GM18907 (cell line): ENCODE measurements around the gene SLC44A5.
"Not testable (repeated sequence)": the region's sequence is repeated elsewhere in the genome, so short reads cannot be mapped to it uniquely, and the experiment has no call there.

Source experiments
- ATAC-seq: cut with Tn5 transposase; IDR thresholded peaks from one replicate; pipeline ENCODE4 v1.9.1; 2021; ENCODE audit warnings: mild to moderate bottlenecking, moderate library complexity; ENCODE audit not compliant: unreplicated experiment

Gene SLC44A5

GRCh38 chr1:75375476-75376447, 235.2 kb downstream of the SLC44A5 start:
- not testable (repeated sequence) for ATAC-seq

- ATAC-seq = no peak
Measured at GRCh38 chr1:75373542-75374159, 237.3 kb downstream of the SLC44A5 start.

- ATAC-seq = no peak
Measured at GRCh38 chr1:75366595-75366994, 244.3 kb downstream of the SLC44A5 start.

DNA sequence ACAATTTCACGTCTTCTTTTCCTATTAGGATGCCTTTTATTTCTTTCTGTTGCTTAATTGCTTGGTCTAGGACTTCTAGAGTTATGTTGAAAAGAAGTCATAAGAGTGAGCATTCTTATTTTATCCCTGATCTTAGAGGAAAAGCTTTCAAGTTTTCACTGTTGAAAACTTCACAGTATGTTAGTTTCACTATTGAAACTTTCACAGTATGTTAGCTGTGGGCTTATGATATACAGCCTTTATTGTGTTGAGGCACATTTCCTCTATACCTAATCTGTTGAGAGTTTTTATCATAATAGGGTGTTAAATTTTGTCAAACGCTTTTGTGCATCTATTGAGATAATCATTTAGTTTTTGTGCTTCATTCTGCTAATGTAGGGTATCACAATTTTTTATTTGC, 249.7 kb downstream of the SLC44A5 start:
- ATAC-seq = no peak

DNA sequence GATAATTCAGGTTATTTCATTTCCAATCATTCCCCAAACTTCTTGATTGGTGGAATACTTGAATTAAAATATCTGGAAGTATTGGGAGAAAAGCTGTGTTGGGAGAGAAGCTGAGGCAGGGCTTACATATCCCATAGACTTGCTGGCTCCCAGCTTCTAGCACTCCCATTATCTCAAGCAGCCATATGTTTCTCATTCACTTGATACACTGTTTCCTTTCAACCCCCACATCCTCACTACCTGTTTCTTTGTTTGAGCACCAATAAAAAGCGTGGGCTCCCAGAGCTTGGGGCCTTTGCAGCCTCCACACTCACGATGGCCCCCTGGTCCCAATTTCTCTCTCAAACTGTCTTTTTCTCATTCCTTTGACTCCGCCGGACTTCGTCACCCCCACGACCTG, 256.6 kb downstream of the SLC44A5 start:
- ATAC-seq = not testable (repeated sequence)

GRCh38 chr1:75353051-75353450, 257.9 kb downstream of the SLC44A5 start:
- no peak for ATAC-seq

GRCh38 chr1:75345538-75346292, 265.2 kb downstream of the SLC44A5 start:
- no peak for ATAC-seq

DNA sequence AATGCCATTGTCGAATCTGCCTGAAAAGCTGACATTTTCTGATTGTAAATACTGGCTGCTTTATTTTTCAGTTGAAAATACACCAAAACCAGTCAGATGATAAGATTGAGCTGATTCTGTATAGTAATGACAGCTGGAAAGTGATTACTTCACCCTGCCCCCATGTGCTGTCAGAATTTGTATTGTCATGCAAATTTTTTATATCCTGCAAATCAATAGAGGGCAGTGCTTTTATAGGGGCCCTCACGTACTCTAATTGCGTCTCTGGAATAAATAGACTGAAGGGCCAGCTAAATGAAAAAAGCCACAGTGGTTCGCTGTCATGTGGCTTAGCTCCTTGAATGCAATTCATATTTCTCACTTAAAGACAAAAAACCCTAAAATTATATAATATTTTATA, 268.1 kb downstream of the SLC44A5 start:
- no peak for ATAC-seq

- peak; percentile 70 for ATAC-seq
Measured at GRCh38 chr1:75341537-75341936, 269.4 kb downstream of the SLC44A5 start.

DNA sequence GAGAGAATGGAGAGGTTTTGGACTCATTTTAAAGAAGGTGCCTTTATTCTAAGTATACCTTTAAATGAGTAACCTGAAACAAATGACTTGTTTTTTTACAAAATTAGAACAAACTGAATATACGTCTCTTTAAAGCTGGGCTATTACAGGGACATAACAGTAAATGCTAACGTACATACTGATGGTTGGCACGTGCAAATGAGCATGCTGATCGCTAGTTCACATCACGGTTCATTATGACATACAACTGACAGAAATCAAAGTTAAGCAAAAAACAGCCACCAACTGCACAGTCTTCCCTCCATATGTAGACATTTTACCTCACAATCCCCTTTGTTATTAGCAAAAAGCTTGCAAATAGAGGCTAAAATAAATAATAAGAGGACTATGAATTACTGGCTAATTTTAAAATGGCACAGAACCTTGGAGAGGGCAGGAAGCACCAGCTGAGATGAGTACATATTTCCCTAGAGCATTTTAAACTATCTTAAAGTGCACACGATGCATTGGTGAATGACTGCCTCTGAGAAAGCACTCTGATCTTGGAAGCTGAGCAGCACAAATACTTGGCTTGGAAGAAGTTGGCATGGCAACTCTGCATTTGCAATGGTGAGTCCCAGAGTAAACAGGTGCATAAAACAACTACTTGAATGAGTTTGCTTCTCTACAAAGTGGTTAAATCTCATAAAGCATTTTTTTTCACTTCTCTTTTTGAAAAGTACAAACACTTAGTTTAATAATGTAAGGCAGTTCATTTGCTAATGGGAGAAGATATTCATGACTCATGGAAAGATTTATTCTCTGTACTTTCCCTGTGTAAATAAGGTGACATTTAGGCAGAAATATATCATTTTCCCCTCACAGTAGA, 272.1 kb downstream of the SLC44A5 start:
- peak; percentile 96 for ATAC-seq

GRCh38 chr1:75334876-75335389, 276.0 kb downstream of the SLC44A5 start:
- no peak for ATAC-seq

GRCh38 chr1:75330624-75331023, 280.3 kb downstream of the SLC44A5 start:
- no peak for ATAC-seq

- no peak for ATAC-seq
Measured at GRCh38 chr1:75328691-75329090, 282.2 kb downstream of the SLC44A5 start.

- ATAC-seq = no peak
Measured at GRCh38 chr1:75327395-75327794, 283.5 kb downstream of the SLC44A5 start.

DNA sequence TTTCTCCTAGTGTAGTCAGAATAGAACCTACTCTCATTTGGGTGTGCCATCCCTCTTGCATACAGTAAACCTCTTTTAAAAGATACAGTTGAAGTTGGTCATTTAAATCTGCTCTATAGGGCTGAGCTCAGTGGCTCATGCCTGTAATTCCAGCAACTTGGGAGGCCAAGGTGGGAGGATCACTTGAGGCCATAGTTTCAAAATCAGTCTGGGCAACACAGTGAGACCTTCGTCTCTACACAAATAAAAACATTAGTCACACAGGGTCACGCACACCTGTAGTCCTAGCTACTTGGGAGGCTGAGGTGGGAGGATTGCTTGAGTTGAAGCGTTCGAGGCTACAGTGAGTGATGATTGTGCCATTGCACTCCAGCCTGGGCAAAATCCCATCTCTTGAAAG, 292.9 kb downstream of the SLC44A5 start:
- no peak for ATAC-seq

GRCh38 chr1:75316230-75316629, 294.7 kb downstream of the SLC44A5 start:
- no peak for ATAC-seq

DNA sequence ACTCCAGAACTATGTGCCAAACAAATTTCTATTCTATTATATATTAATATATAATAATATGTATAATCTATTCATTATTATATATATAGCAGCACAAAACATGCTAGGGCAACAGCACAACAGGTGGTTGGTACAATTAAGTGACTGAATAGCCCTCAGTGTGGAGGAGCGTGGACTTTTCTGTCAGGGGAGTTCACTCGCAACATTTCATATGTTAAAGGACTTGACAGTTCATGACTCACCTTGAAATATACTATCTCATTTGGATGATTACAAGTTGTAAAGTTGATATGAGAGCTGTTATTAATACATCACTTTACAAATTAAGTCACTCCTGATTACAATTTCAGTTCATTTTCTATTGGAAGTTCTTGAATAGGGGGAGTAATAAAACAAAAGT, 298.3 kb downstream of the SLC44A5 start:
- no peak for ATAC-seq

GRCh38 chr1:75310067-75310466, 300.8 kb downstream of the SLC44A5 start:
- no peak for ATAC-seq

DNA sequence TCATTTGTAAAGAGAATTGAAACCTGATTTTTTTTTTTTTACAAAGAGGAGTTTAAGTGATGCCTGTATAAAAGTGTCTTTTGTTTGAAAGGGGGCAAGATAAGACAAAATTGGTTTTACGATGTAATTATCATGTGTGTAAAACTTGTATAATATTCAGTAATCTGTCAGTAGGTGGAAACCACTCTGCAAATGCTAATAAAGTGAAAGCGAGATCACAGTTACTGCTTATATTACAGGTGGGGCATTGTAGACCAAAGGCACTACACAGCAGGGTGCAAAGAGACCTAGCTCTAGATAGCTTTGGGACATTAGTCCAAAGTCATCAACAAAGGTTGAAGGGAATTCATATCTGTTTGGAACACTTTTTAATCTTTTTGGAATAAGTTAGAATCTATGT, 302.5 kb downstream of the SLC44A5 start:
- no peak for ATAC-seq

GRCh38 chr1:75305061-75305460, 305.9 kb downstream of the SLC44A5 start:
- no peak for ATAC-seq
